H9 (cell line): Measurements from ENCODE around the gene ADGRB3. TPM values are rescaled to one million over a fixed set of nuclear protein-coding genes. Genes with fewer than 3 reads are reported as not detected.

Source experiments
- DNase-seq: peaks from one replicate; pipeline ENCODE4 v3.0.0-alpha.2; 2017
- H2AFZ ChIP-seq: one replicate; pipeline ENCODE4 v1.6.1; 2013; ENCODE audit warnings: mild to moderate bottlenecking, low read length, control low read depth, moderate library complexity
- H2AK5ac ChIP-seq: 2 replicates; pipeline ENCODE4 v1.6.1; 2013; ENCODE audit warnings: low read length, control low read depth, mixed read lengths; ENCODE audit not compliant: insufficient read length
- H2BK120ac ChIP-seq: one replicate; pipeline ENCODE4 v1.6.1; 2013; ENCODE audit warnings: low read depth, mild to moderate bottlenecking, low read length, control low read depth, inconsistent platforms; ENCODE audit not compliant: poor library complexity, severe bottlenecking
- H2BK12ac ChIP-seq: 2 replicates; pipeline ENCODE4 v1.6.1; 2013; ENCODE audit warnings: low read length, control low read depth, mixed read lengths, low read depth; ENCODE audit not compliant: insufficient read length
- H2BK15ac ChIP-seq: 2 replicates; pipeline ENCODE4 v1.6.1; 2013; ENCODE audit warnings: low read depth, low read length, control low read depth
- H2BK20ac ChIP-seq: one replicate; pipeline ENCODE4 v1.6.1; 2013; ENCODE audit warnings: low read depth, mild to moderate bottlenecking, low read length, control low read depth, inconsistent platforms; ENCODE audit not compliant: poor library complexity, severe bottlenecking
- H2BK5ac ChIP-seq: 2 replicates; pipeline ENCODE4 v1.6.1; 2013; ENCODE audit warnings: low read length, control low read depth, mixed read lengths; ENCODE audit not compliant: insufficient read length
- H3K14ac ChIP-seq: 2 replicates; pipeline ENCODE4 v1.6.1; 2013; ENCODE audit warnings: low read length, control low read depth; ENCODE audit not compliant: insufficient read depth
- H3K18ac ChIP-seq: 2 replicates; pipeline ENCODE4 v1.6.1; 2013; ENCODE audit warnings: low read depth, mild to moderate bottlenecking, mixed read lengths, low read length, control low read depth; ENCODE audit not compliant: insufficient read length
- H3K23ac ChIP-seq: 2 replicates; pipeline ENCODE4 v1.6.1; 2013; ENCODE audit warnings: low read length, control low read depth, mixed read lengths, low read depth; ENCODE audit not compliant: insufficient read length
- H3K23me2 ChIP-seq: 2 replicates; pipeline ENCODE4 v1.6.1; 2013; ENCODE audit warnings: low read depth, mild to moderate bottlenecking, mixed read lengths, low read length, control low read depth; ENCODE audit not compliant: insufficient read length, poor library complexity, severe bottlenecking
- H3K27ac ChIP-seq: 2 replicates; pipeline ENCODE4 v1.5.1; 2013; ENCODE audit warnings: low read length, control low read depth, mixed read lengths, low read depth; ENCODE audit not compliant: insufficient read length
- H3K27me3 ChIP-seq: 2 replicates; pipeline ENCODE4 v1.6.1; 2013; ENCODE audit warnings: low read length, control low read depth, inconsistent platforms; ENCODE audit not compliant: insufficient read depth
- H3K4ac ChIP-seq: 2 replicates; pipeline ENCODE4 v1.6.1; 2013; ENCODE audit warnings: low read depth, mild to moderate bottlenecking, control low read depth, inconsistent platforms, low read length, moderate library complexity
- H3K4me1 ChIP-seq: 2 replicates; pipeline ENCODE4 v1.6.1; 2013; ENCODE audit warnings: low read length, control low read depth, inconsistent platforms; ENCODE audit not compliant: insufficient read depth
- H3K4me2 ChIP-seq: 2 replicates; pipeline ENCODE4 v1.6.1; 2013; ENCODE audit warnings: low read length, control low read depth, mixed read lengths; ENCODE audit not compliant: insufficient read length, insufficient read depth
- H3K56ac ChIP-seq: 2 replicates; pipeline ENCODE4 v1.6.1; 2013; ENCODE audit warnings: low read depth, mild to moderate bottlenecking, mixed read lengths, low read length, control low read depth; ENCODE audit not compliant: insufficient read length
- H3K79me1 ChIP-seq: 2 replicates; pipeline ENCODE4 v1.6.1; 2013; ENCODE audit warnings: low read depth, mild to moderate bottlenecking, moderate library complexity, low read length, control low read depth, inconsistent platforms; ENCODE audit not compliant: insufficient read depth, poor library complexity, severe bottlenecking
- H3K79me2 ChIP-seq: 2 replicates; pipeline ENCODE4 v1.6.1; 2013; ENCODE audit warnings: low read length, control low read depth, inconsistent platforms; ENCODE audit not compliant: insufficient read depth
- H3K9ac ChIP-seq: 2 replicates; pipeline ENCODE4 v1.6.1; 2013; ENCODE audit warnings: low read length, control low read depth, mixed read lengths; ENCODE audit not compliant: insufficient read length; ENCODE audit errors: extremely low read depth
- H3K9me3 ChIP-seq: one replicate; pipeline ENCODE4 v1.6.1; 2013; ENCODE audit warnings: low read depth, low read length, inconsistent platforms; ENCODE audit not compliant: control insufficient read depth
- H3T11ph ChIP-seq: one replicate; pipeline ENCODE4 v1.6.1; 2013; ENCODE audit warnings: mild to moderate bottlenecking, low read length, control low read depth, inconsistent platforms
- H4K20me1 ChIP-seq: one replicate; pipeline ENCODE4 v1.6.1; 2013; ENCODE audit not compliant: control insufficient read depth, insufficient read length, insufficient read depth
- H4K5ac ChIP-seq: 2 replicates; pipeline ENCODE4 v1.6.1; 2013; ENCODE audit warnings: low read depth, mild to moderate bottlenecking, mixed read lengths, low read length, control low read depth; ENCODE audit not compliant: insufficient read length
- H4K8ac ChIP-seq: replicated peaks from 2 replicates; pipeline ENCODE4 v1.6.1; 2013; ENCODE audit warnings: low read length, control low read depth, mixed read lengths, low read depth; ENCODE audit not compliant: insufficient read length
- H4K91ac ChIP-seq: 2 replicates; pipeline ENCODE4 v1.6.1; 2013; ENCODE audit warnings: low read depth, mild to moderate bottlenecking, moderate library complexity, mixed read lengths, low read length, control low read depth; ENCODE audit not compliant: insufficient read length
- H3K27ac Mint-ChIP-seq, 3 experiments: 2 replicates in 2 of 3; 3 replicates in 1 of 3; pipeline ENCODE4 v1.8.0; 2020 to 2021; ENCODE audit warnings: mixed read lengths in 3 of 3, mild to moderate bottlenecking in 1 of 3, moderate library complexity in 1 of 3
- H3K27me3 Mint-ChIP-seq: 2 replicates; pipeline ENCODE4 v1.8.0; 2021; ENCODE audit warnings: low read depth, mild to moderate bottlenecking, moderate library complexity, mixed read lengths
- H3K36me3 Mint-ChIP-seq, 3 experiments: 2 replicates in 2 of 3; 3 replicates in 1 of 3; pipeline ENCODE4 v1.8.0; 2020 to 2021; ENCODE audit warnings: low read depth in 3 of 3, mixed read lengths in 3 of 3; ENCODE audit not compliant: insufficient read depth in 1 of 3
- H3K4me1 Mint-ChIP-seq, 2 experiments: 2 replicates each; pipeline ENCODE4 v1.8.0; 2020; ENCODE audit warnings: mixed read lengths in 2 of 2
- H3K4me3 Mint-ChIP-seq, 2 experiments: 2 replicates in 1 of 2; 3 replicates in 1 of 2; pipeline ENCODE4 v1.8.0; 2020 to 2021; ENCODE audit warnings: mild to moderate bottlenecking in 2 of 2, mixed read lengths in 2 of 2, moderate library complexity in 1 of 2
- H3K9me3 Mint-ChIP-seq, 2 experiments: 2 replicates in 1 of 2; 3 replicates in 1 of 2; pipeline ENCODE4 v1.8.0; 2020; ENCODE audit warnings: mild to moderate bottlenecking in 2 of 2, mixed read lengths in 2 of 2, moderate library complexity in 1 of 2
- WGBS: extraction: QIAGEN DNeasy Blood & Tissue Kit; methylation state at CpG from one replicate; pipeline ENCODE4 v1.1.7; 2013; ENCODE audit warnings: missing lambda C conversion rate, low lambda C conversion rate, mixed read lengths; ENCODE audit not compliant: insufficient read length; ENCODE audit errors: extremely low coverage; 5-methylcytosine and 5-hydroxymethylcytosine counted together
- total RNA-seq: library from RNA; stranded (reverse); gene quantifications from 2 replicates; pipeline ENCODE4 v1.2.1, GENCODE V29; 2021
- TF ChIP-seq, protein P1 (sequence below): fragments of 200-600 bp; sonication (generic); conservative IDR thresholded peaks from 3 replicates; pipeline ENCODE4 v1.8.0; 2021; ENCODE audit warnings: antibody characterized with exemption, mild to moderate bottlenecking

Gene ADGRB3
- total RNA-seq, 1 experiment from 2014 or later = 0.37 TPM

- H3K79me2 ChIP-seq = no peaks in the 10 kb centered on the region
- no peaks in the 10 kb centered on the region for H3K9me3 Mint-ChIP-seq
- H3K79me1 ChIP-seq = no peaks in the 10 kb centered on the region
- H3K27ac ChIP-seq = no peak overlapping the region
- no peak overlapping the region for H4K8ac ChIP-seq
- no peak overlapping the region for H3K4me3 Mint-ChIP-seq
- H3K36me3 Mint-ChIP-seq = no peaks in the 10 kb centered on the region
- H2AFZ ChIP-seq = no peak overlapping the region
- H2BK5ac ChIP-seq = no peak overlapping the region
- H3K9ac ChIP-seq = no peak overlapping the region
- H3K23ac ChIP-seq = no peak overlapping the region
- no peaks in the 10 kb centered on the region for H3K4me1 ChIP-seq
- TF ChIP-seq, protein P1, sequence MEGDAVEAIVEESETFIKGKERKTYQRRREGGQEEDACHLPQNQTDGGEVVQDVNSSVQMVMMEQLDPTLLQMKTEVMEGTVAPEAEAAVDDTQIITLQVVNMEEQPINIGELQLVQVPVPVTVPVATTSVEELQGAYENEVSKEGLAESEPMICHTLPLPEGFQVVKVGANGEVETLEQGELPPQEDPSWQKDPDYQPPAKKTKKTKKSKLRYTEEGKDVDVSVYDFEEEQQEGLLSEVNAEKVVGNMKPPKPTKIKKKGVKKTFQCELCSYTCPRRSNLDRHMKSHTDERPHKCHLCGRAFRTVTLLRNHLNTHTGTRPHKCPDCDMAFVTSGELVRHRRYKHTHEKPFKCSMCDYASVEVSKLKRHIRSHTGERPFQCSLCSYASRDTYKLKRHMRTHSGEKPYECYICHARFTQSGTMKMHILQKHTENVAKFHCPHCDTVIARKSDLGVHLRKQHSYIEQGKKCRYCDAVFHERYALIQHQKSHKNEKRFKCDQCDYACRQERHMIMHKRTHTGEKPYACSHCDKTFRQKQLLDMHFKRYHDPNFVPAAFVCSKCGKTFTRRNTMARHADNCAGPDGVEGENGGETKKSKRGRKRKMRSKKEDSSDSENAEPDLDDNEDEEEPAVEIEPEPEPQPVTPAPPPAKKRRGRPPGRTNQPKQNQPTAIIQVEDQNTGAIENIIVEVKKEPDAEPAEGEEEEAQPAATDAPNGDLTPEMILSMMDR = no peak
- H2BK120ac ChIP-seq = no peak overlapping the region
- H3K18ac ChIP-seq = no peak overlapping the region
- no peak overlapping the region for H3K56ac ChIP-seq
- H3K9me3 ChIP-seq = no peaks in the 10 kb centered on the region
- no peak overlapping the region for H4K5ac ChIP-seq
- no peak overlapping the region for H3K4me2 ChIP-seq
- H3K27me3 ChIP-seq = no peaks in the 10 kb centered on the region
- no peak overlapping the region for H2AK5ac ChIP-seq
- no peak overlapping the region for H4K91ac ChIP-seq
- H3T11ph ChIP-seq = no peak overlapping the region
- H2BK15ac ChIP-seq = no peak overlapping the region
- no peak overlapping the region for H3K27ac Mint-ChIP-seq
- H3K4ac ChIP-seq = no peak overlapping the region
- no peaks in the 10 kb centered on the region for H3K23me2 ChIP-seq
- no CpG with 5 or more reads among the region's 2 CpGs for WGBS
- no peak overlapping the region for H2BK12ac ChIP-seq
- H3K27me3 Mint-ChIP-seq = no peaks in the 10 kb centered on the region
- H3K4me1 Mint-ChIP-seq = peaks cover 0 to 4% of the 10 kb centered on the region in 2 experiments; a peak in 2 of 4 replicates
- no peak overlapping the region for H3K14ac ChIP-seq
- no peak for DNase-seq
- H4K20me1 ChIP-seq = no peaks in the 10 kb centered on the region
- no peak overlapping the region for H2BK20ac ChIP-seq
Measured at GRCh38 chr6:69111301-69111700, 476.2 kb downstream of the ADGRB3 start.
